Aorta (tissue), 5 donors: ENCODE measurements around the gene AP1M1. TPM values are rescaled to one million over a fixed set of nuclear protein-coding genes. Genes with fewer than 3 reads are reported as not detected.

Experiments used
- ATAC-seq: fragments of 200-7000 bp; cut with Tn5 transposase; one replicate; pipeline ENCODE4 v1.9.1; 2022; ENCODE audit warnings: moderate library complexity; ENCODE audit not compliant: low FRiP score
- DNase-seq, 2 donors: peaks; one replicate each; pipeline ENCODE4 v3.0.0-alpha.2; 2020
- H3K27ac ChIP-seq, 2 donors: one replicate each; pipeline ENCODE4 v1.5.1; 2013; ENCODE audit warnings: low read length in 2 of 2, mild to moderate bottlenecking in 2 of 2, moderate library complexity in 2 of 2, control low read depth in 1 of 2, inconsistent platforms in 1 of 2, low read depth in 1 of 2
- H3K27me3 ChIP-seq, 2 donors: one replicate each; pipeline ENCODE4 v1.6.1; 2013; ENCODE audit warnings: control low read depth in 1 of 2, low read length in 1 of 2, mild to moderate bottlenecking in 1 of 2, moderate library complexity in 1 of 2; ENCODE audit not compliant: insufficient read depth in 2 of 2, control insufficient read depth in 1 of 2
- H3K36me3 ChIP-seq, 2 donors: one replicate each; pipeline ENCODE4 v1.6.1; 2013; ENCODE audit warnings: control low read depth in 1 of 2, low read length in 1 of 2, mild to moderate bottlenecking in 1 of 2; ENCODE audit not compliant: insufficient read depth in 2 of 2, control insufficient read depth in 1 of 2
- H3K4me1 ChIP-seq, 2 donors: one replicate each; pipeline ENCODE4 v1.6.1; 2013; ENCODE audit warnings: low read length in 2 of 2, control low read depth in 1 of 2, mild to moderate bottlenecking in 1 of 2, moderate library complexity in 1 of 2; ENCODE audit not compliant: insufficient read depth in 2 of 2, control insufficient read depth in 1 of 2
- H3K4me3 ChIP-seq, 2 donors: one replicate each; pipeline ENCODE4 v1.5.1; 2013; ENCODE audit warnings: low read length in 2 of 2, control low read depth in 1 of 2, mild to moderate bottlenecking in 1 of 2
- H3K9me3 ChIP-seq: one replicate; pipeline ENCODE4 v1.6.1; 2013; ENCODE audit warnings: mild to moderate bottlenecking, low read length; ENCODE audit not compliant: control insufficient read depth
- WGBS, 2 donors: extraction: QIAGEN DNeasy Blood & Tissue Kit; methylation state at CpG; one replicate each; pipeline ENCODE4 v1.1.7; 2013; 5-methylcytosine and 5-hydroxymethylcytosine counted together
- intact Hi-C, 2 donors: fragments of 100-400 bp; cut with DNase I; formaldehyde crosslinking; loops; one replicate each; pipeline versions ENCODE4 v1.14.2 to v1.15.0; 2022
- polyA plus RNA-seq, 2 donors: library from polyadenylated mRNA; stranded (reverse); fragments of 200-250 nt; gene quantifications; one replicate each; pipeline ENCODE4 v1.2.3, GENCODE V29; 2013
- total RNA-seq, 2 donors: library from RNA; stranded (reverse); fragmentation: NEBNext Ultra II Directional; extraction: Animal tissue kit (Norgen Biotek cat#: 25700); gene quantifications; one replicate each; pipeline ENCODE4 v1.2.1, GENCODE V29; 2021
- donor health status: healthy with polysubstance abuse.
- donor health status: Bipolar disorder and iron deficiency.
- donor health status: DM: no; HTN: no; CAD: no.
- donor health status: DM: no; HTN: no; CAD: no.
- donor health status: DM: yes; HTN: yes; CAD: no.

Gene AP1M1
- total and polyA plus RNA-seq, 4 donors, result 25.2 to 74.7 (median 68.5) TPM

- intact Hi-C loops, result no loop called here
- WGBS, 2 donors, result 81 to 89% methylated on average over 15 of the region's 15 CpGs
- H3K36me3 ChIP-seq, result peaks cover 0 to 5% of the 10 kb centered on the region in 2 donors
Measured at GRCh38 chr19:16223746-16224145, 26.0 kb downstream of the AP1M1 start.

GRCh38 chr19:16224293-16225045, 26.8 kb downstream of the AP1M1 start:
- H3K27me3 ChIP-seq, result no peaks in the 10 kb centered on the region
- H3K4me3 ChIP-seq, result no peak overlapping the region
- 87 to 91% methylated on average over 32 of the region's 32 CpGs for WGBS, 2 donors
- intact Hi-C loops, result no loop called here
- no peaks in the 10 kb centered on the region for H3K4me1 ChIP-seq
- peaks cover 1% of the 10 kb centered on the region for H3K9me3 ChIP-seq
- H3K27ac ChIP-seq, result no peak overlapping the region
- peaks cover 0 to 5% of the 10 kb centered on the region in 2 donors for H3K36me3 ChIP-seq
- no peak for DNase-seq
- no peak for ATAC-seq

More at GRCh38 chr19:16223746-16224145, 26.0 kb downstream of the AP1M1 start:
- H3K4me3 ChIP-seq, result no peak overlapping the region
- peak in 1 of 2 donors; percentile 42 for DNase-seq
- no peak overlapping the region for H3K27ac ChIP-seq
- no peaks in the 10 kb centered on the region for H3K4me1 ChIP-seq
- H3K9me3 ChIP-seq, result peaks cover 1% of the 10 kb centered on the region
- H3K27me3 ChIP-seq, result no peaks in the 10 kb centered on the region
- no peak for ATAC-seq

- no peak overlapping the region for H3K4me3 ChIP-seq
- no peaks in the 10 kb centered on the region for H3K4me1 ChIP-seq
- 86 to 87% methylated on average over 21 of the region's 21 CpGs for WGBS, 2 donors
- no peak overlapping the region for H3K27ac ChIP-seq
- intact Hi-C loops, result no loop called here
- ATAC-seq, result no peak
- no peaks in the 10 kb centered on the region for H3K9me3 ChIP-seq
- H3K27me3 ChIP-seq, result no peaks in the 10 kb centered on the region
- peaks cover 0 to 5% of the 10 kb centered on the region in 2 donors for H3K36me3 ChIP-seq
- peak in 1 of 2 donors; percentile 45 for DNase-seq
Measured at GRCh38 chr19:16225279-16226183, 27.8 kb downstream of the AP1M1 start.

- DNase-seq, result no peak
- Histone ChIP-seq H3K4me1 (no peaks in the 10 kb centered on the region), H3K4me3 (no peak overlapping the region), H3K27ac (no peak overlapping the region), H3K9me3 (no peaks in the 10 kb centered on the region), H3K27me3 (no peaks in the 10 kb centered on the region), H3K36me3 (peaks cover 0 to 5% of the 10 kb centered on the region in 2 donors)
- ATAC-seq, result no peak
- intact Hi-C loops, result no loop called here
- WGBS, 2 donors, result 94 to 95% methylated on average over 16 of the region's 16 CpGs
Measured at GRCh38 chr19:16226184-16226591, 28.5 kb downstream of the AP1M1 start.

GRCh38 chr19:16226878-16227836, 29.4 kb downstream of the AP1M1 start:
- WGBS, 2 donors, result 87 to 92% methylated on average over 32 to 33 of the region's 33 CpGs
- ATAC-seq (peak; percentile 20), DNase-seq (peak in 1 of 2 donors; percentile 45)
- H3K27ac ChIP-seq, result no peak overlapping the region
- H3K9me3 ChIP-seq, result no peaks in the 10 kb centered on the region
- H3K36me3 ChIP-seq, result peaks cover 0 to 5% of the 10 kb centered on the region in 2 donors
- no peaks in the 10 kb centered on the region for H3K27me3 ChIP-seq
- intact Hi-C loops, result no loop called here
- no peaks in the 10 kb centered on the region for H3K4me1 ChIP-seq
- H3K4me3 ChIP-seq, result no peak overlapping the region

GRCh38 chr19:16227837-16228636, 30.3 kb downstream of the AP1M1 start:
- intact Hi-C loops, result no loop called here

GRCh38 chr19:16228637-16229321, 31.1 kb downstream of the AP1M1 start:
- no peak overlapping the region for H3K4me3 ChIP-seq
- H3K27me3 ChIP-seq, result no peaks in the 10 kb centered on the region
- WGBS, 2 donors, result 84 to 89% methylated on average over 21 of the region's 21 CpGs
- H3K27ac ChIP-seq, result no peak overlapping the region
- no peaks in the 10 kb centered on the region for H3K4me1 ChIP-seq
- no peaks in the 10 kb centered on the region for H3K9me3 ChIP-seq
- intact Hi-C loops, result no loop called here
- ATAC-seq (no peak), DNase-seq (no peak)
- H3K36me3 ChIP-seq, result peaks cover 0 to 3% of the 10 kb centered on the region in 2 donors

More at GRCh38 chr19:16227837-16228636, 30.3 kb downstream of the AP1M1 start:
- H3K4me3 ChIP-seq, result no peak overlapping the region
- no peak for DNase-seq
- WGBS, 2 donors, result 88 to 92% methylated on average over 21 of the region's 21 CpGs
- H3K27ac ChIP-seq, result no peak overlapping the region
- H3K9me3 ChIP-seq, result no peaks in the 10 kb centered on the region
- H3K27me3 ChIP-seq, result no peaks in the 10 kb centered on the region
- peaks cover 0 to 5% of the 10 kb centered on the region in 2 donors for H3K36me3 ChIP-seq
- ATAC-seq, result no peak
- no peaks in the 10 kb centered on the region for H3K4me1 ChIP-seq
